LNCaP clone FGC (cell line): ENCODE results near the gene INTS2.

Experiments
- DNase-seq: peaks from one replicate; pipeline ENCODE4 v3.0.0-alpha.2; 2011; ENCODE audit warnings: low read depth
- H3K4me3 ChIP-seq: 2 replicates; pipeline ENCODE4 v1.5.1; 2011; ENCODE audit warnings: mild to moderate bottlenecking, low read depth, low read length, control low read depth
- CTCF ChIP-seq: IDR thresholded peaks from 2 replicates; pipeline ENCODE4 v1.5.1; 2012; ENCODE audit warnings: mild to moderate bottlenecking; ENCODE audit not compliant: control insufficient read depth, insufficient read depth; ENCODE audit errors: extremely low read depth

INTS2 gene

GRCh38 chr17:61927208-61928100 is at the start of gene INTS2:
TSS of gene INTS2 (minus strand) at chr17:61927982. CDS start at chr17:61926644, 1,338 bp downstream.
- peak within 1 kb of the TSS; percentile 93 for H3K4me3 ChIP-seq
- no peak for TF ChIP-seq CTCF
- DNase-seq, result peak; percentile 84

GRCh38 chr17:61974115-61974514 is 46.3 kb upstream of the INTS2 start:
- no peak for DNase-seq
- H3K4me3 ChIP-seq, result no peak overlapping the region
- TF ChIP-seq CTCF, result no peak

- no peak for DNase-seq
- TF ChIP-seq CTCF, result no peak
- H3K4me3 ChIP-seq, result no peak overlapping the region
These were observed 44.5 kb upstream of the INTS2 start for GRCh38 chr17:61972311-61972710.

- no peak overlapping the region for H3K4me3 ChIP-seq
- TF ChIP-seq CTCF, result no peak
- DNase-seq, result no peak
These were observed 42.2 kb upstream of the INTS2 start for GRCh38 chr17:61970030-61970429.

GRCh38 chr17:61968757-61969156 is 41.0 kb upstream of the INTS2 start:
- TF ChIP-seq CTCF, result no peak
- no peak overlapping the region for H3K4me3 ChIP-seq
- DNase-seq, result no peak

GRCh38 chr17:61967729-61968128 is 39.9 kb upstream of the INTS2 start:
- no peak for DNase-seq
- no peak for TF ChIP-seq CTCF
- H3K4me3 ChIP-seq, result no peak overlapping the region

GRCh38 chr17:61966191-61966590 is 38.4 kb upstream of the INTS2 start:
- no peak for TF ChIP-seq CTCF
- no peak for DNase-seq

More at GRCh38 chr17:61966191-61966590, 38.4 kb upstream of the INTS2 start:
- H3K4me3 ChIP-seq, result no peak overlapping the region
